NB4 (cell line): ENCODE results near the gene ARSB.
"Not testable (repeated sequence)": the region's sequence is repeated elsewhere in the genome, so short reads cannot be mapped to it uniquely, and the experiment has no call there.

Experiments
- CTCF ChIP-seq: IDR thresholded peaks from one replicate; pipeline ENCODE4 v1.5.1; 2012; ENCODE audit warnings: low read depth, low read length
- MYC ChIP-seq: IDR thresholded peaks from 2 replicates; pipeline ENCODE4 v1.6.1; 2011; ENCODE audit warnings: low read depth, low read length
- POLR2A ChIP-seq: IDR thresholded peaks from 2 replicates; pipeline ENCODE4 v1.6.1; 2011; ENCODE audit warnings: mild to moderate bottlenecking; ENCODE audit not compliant: insufficient read length; ENCODE audit errors: extremely low read depth
- TF ChIP-seq, protein P1 (sequence below): IDR thresholded peaks from 2 replicates; pipeline ENCODE4 v1.6.1; 2011; ENCODE audit warnings: low read depth, low read length

- TF ChIP-seq CTCF, POLR2A, MYC: not testable (repeated sequence)
- TF ChIP-seq, protein P1, sequence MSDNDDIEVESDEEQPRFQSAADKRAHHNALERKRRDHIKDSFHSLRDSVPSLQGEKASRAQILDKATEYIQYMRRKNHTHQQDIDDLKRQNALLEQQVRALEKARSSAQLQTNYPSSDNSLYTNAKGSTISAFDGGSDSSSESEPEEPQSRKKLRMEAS = not testable (repeated sequence)
Observed at GRCh38 chr5:78866076-78866475, 119.0 kb downstream of the ARSB start.
